ENCODE data around the gene CYP4F2. TPM values are rescaled to one million over a fixed set of nuclear protein-coding genes. Genes with fewer than 3 reads are reported as not detected.

The CYP4F2 gene
- polyA plus RNA-seq, 1 donor (not counting 4 experiments of a cell fraction or from before 2014, with no cell fraction given) = 0.13 TPM

GRCh38 chr19:15860522-15860921 is 37.4 kb downstream of the CYP4F2 start:
- Histone ChIP-seq H3K27ac (ENCODE audit: control insufficient read depth, insufficient read depth, low read length) (no peak overlapping the region), H3K4me2 (ENCODE audit: control insufficient read depth, extremely low read depth, insufficient read depth, low read depth, low read length) (no peak overlapping the region), H3K27me3 (ENCODE audit: control insufficient read depth, extremely low read depth, insufficient read depth, low read length) (no peaks in the 10 kb centered on the region), H3K4me1 (ENCODE audit: control insufficient read depth, extremely low read depth, insufficient read depth, low read length) (no peaks in the 10 kb centered on the region), H3K9me1 (ENCODE audit: control insufficient read depth, extremely low read depth, insufficient read depth, low read length) (no peaks in the 10 kb centered on the region), H3K9ac (ENCODE audit: control insufficient read depth, extremely low read depth, insufficient read depth, low read length) (no peak overlapping the region), H3K9me3 (ENCODE audit: control insufficient read depth, low read depth, low read length) (no peaks in the 10 kb centered on the region), H3K36me3 (ENCODE audit: control insufficient read depth in 2 of 2, extremely low read depth in 1 of 2, insufficient read depth in 2 of 2, low read length in 2 of 2) (no peaks in the 10 kb centered on the region), H3K4me3 (ENCODE audit: control insufficient read depth in 2 of 3, extremely low read depth in 1 of 3, insufficient read depth in 2 of 3, low read depth in 1 of 3, low read length in 3 of 3) (no peak overlapping the region), H4K20me1 (ENCODE audit: control insufficient read depth, extremely low read depth, insufficient read depth, low read length) (no peaks in the 10 kb centered on the region), H2AFZ (ENCODE audit: control insufficient read depth, low read length) (no peak overlapping the region), H3K79me2 (ENCODE audit: control insufficient read depth, insufficient read depth, low read length) (no peaks in the 10 kb centered on the region)
- DNase-seq (ENCODE audit: low read depth, low spot score) (no peak), FAIRE-seq (no peak)
- TF ChIP-seq CTCF (optimal IDR thresholded peaks at IDR 0.05 in 1 of 3, IDR thresholded peaks at IDR 0.05 in 1 of 3, conservative IDR thresholded peaks at IDR 0.05 in 1 of 3; ENCODE audit: extremely low read depth in 1 of 3, insufficient read depth in 2 of 3, low read length in 3 of 3) (no peak), EZH2 (IDR thresholded peaks at IDR 0.05; ENCODE audit: low read length) (no peak)
- dilution Hi-C loops (cut with MboI; ENCODE audit: extremely low pct_ligation_motif_present, low sequenced_read_pairs) = no loop called here

- Histone ChIP-seq H3K9me3 (ENCODE audit: control insufficient read depth, low read depth, low read length) (no peaks in the 10 kb centered on the region), H3K4me1 (ENCODE audit: control insufficient read depth, extremely low read depth, insufficient read depth, low read length) (no peaks in the 10 kb centered on the region), H2AFZ (ENCODE audit: control insufficient read depth, low read length) (no peak overlapping the region), H3K4me3 (ENCODE audit: control insufficient read depth in 2 of 3, extremely low read depth in 1 of 3, insufficient read depth in 2 of 3, low read depth in 1 of 3, low read length in 3 of 3) (no peak overlapping the region), H4K20me1 (ENCODE audit: control insufficient read depth, extremely low read depth, insufficient read depth, low read length) (no peaks in the 10 kb centered on the region), H3K36me3 (ENCODE audit: control insufficient read depth in 2 of 2, extremely low read depth in 1 of 2, insufficient read depth in 2 of 2, low read length in 2 of 2) (no peaks in the 10 kb centered on the region), H3K4me2 (ENCODE audit: control insufficient read depth, extremely low read depth, insufficient read depth, low read depth, low read length) (no peak overlapping the region), H3K79me2 (ENCODE audit: control insufficient read depth, insufficient read depth, low read length) (no peaks in the 10 kb centered on the region), H3K9me1 (ENCODE audit: control insufficient read depth, extremely low read depth, insufficient read depth, low read length) (no peaks in the 10 kb centered on the region), H3K9ac (ENCODE audit: control insufficient read depth, extremely low read depth, insufficient read depth, low read length) (no peak overlapping the region), H3K27ac (ENCODE audit: control insufficient read depth, insufficient read depth, low read length) (no peak overlapping the region), H3K27me3 (ENCODE audit: control insufficient read depth, extremely low read depth, insufficient read depth, low read length) (no peaks in the 10 kb centered on the region)
- dilution Hi-C loops (cut with MboI; ENCODE audit: extremely low pct_ligation_motif_present, low sequenced_read_pairs) = no loop called here
- DNase-seq (ENCODE audit: low read depth, low spot score) (no peak), FAIRE-seq (no peak)
- TF ChIP-seq EZH2 (IDR thresholded peaks at IDR 0.05; ENCODE audit: low read length) = no peak
Observed at GRCh38 chr19:15859187-15859586, 38.7 kb downstream of the CYP4F2 start.

GRCh38 chr19:15850385-15850784 is 47.5 kb downstream of the CYP4F2 start:
- no peak for TF ChIP-seq CTCF (optimal IDR thresholded peaks at IDR 0.05 in 1 of 3, IDR thresholded peaks at IDR 0.05 in 1 of 3, conservative IDR thresholded peaks at IDR 0.05 in 1 of 3; ENCODE audit: extremely low read depth in 1 of 3, insufficient read depth in 2 of 3, low read length in 3 of 3)
- TF ChIP-seq EZH2 (IDR thresholded peaks at IDR 0.05; ENCODE audit: low read length) = no peak
- Histone ChIP-seq H2AFZ (ENCODE audit: control insufficient read depth, low read length) (no peak overlapping the region), H3K4me2 (ENCODE audit: control insufficient read depth, extremely low read depth, insufficient read depth, low read depth, low read length) (no peak overlapping the region), H3K79me2 (ENCODE audit: control insufficient read depth, insufficient read depth, low read length) (no peaks in the 10 kb centered on the region), H3K27ac (ENCODE audit: control insufficient read depth, insufficient read depth, low read length) (no peak overlapping the region), H3K9me1 (ENCODE audit: control insufficient read depth, extremely low read depth, insufficient read depth, low read length) (no peaks in the 10 kb centered on the region), H3K9ac (ENCODE audit: control insufficient read depth, extremely low read depth, insufficient read depth, low read length) (no peak overlapping the region), H3K27me3 (ENCODE audit: control insufficient read depth, extremely low read depth, insufficient read depth, low read length) (peaks cover 6% of the 10 kb centered on the region), H4K20me1 (ENCODE audit: control insufficient read depth, extremely low read depth, insufficient read depth, low read length) (no peaks in the 10 kb centered on the region), H3K9me3 (ENCODE audit: control insufficient read depth, low read depth, low read length) (no peaks in the 10 kb centered on the region), H3K4me1 (ENCODE audit: control insufficient read depth, extremely low read depth, insufficient read depth, low read length) (no peaks in the 10 kb centered on the region), H3K4me3 (ENCODE audit: control insufficient read depth in 2 of 3, extremely low read depth in 1 of 3, insufficient read depth in 2 of 3, low read depth in 1 of 3, low read length in 3 of 3) (no peak overlapping the region), H3K36me3 (ENCODE audit: control insufficient read depth in 2 of 2, extremely low read depth in 1 of 2, insufficient read depth in 2 of 2, low read length in 2 of 2) (no peaks in the 10 kb centered on the region)
- dilution Hi-C loops (cut with MboI; ENCODE audit: extremely low pct_ligation_motif_present, low sequenced_read_pairs) = no loop called here
- no peak for FAIRE-seq
- no peak for DNase-seq (ENCODE audit: low read depth, low spot score)

Measured in keratinocyte (primary cell).